GM23338 (cell line): ENCODE results near the gene CD53. TPM values are rescaled to one million over a fixed set of nuclear protein-coding genes. Genes with fewer than 3 reads are reported as not detected.

Source experiments
- CREB1 ChIP-seq: fragments of 250-450 bp; sonication (Bioruptor Pico); IDR thresholded peaks from 2 replicates; pipeline ENCODE4 v1.5.0; 2020; ENCODE audit warnings: low read depth, mild to moderate bottlenecking, moderate library complexity
- EZH2 ChIP-seq: fragments of 200-600 bp; sonication (generic); IDR thresholded peaks from one replicate; pipeline ENCODE4 v1.8.0; 2017; ENCODE audit warnings: antibody characterized with exemption, mild to moderate bottlenecking, low read depth; ENCODE audit not compliant: unreplicated experiment
- EZH2phosphoT487 ChIP-seq: fragments of 200-600 bp; sonication (generic); IDR thresholded peaks from one replicate; pipeline ENCODE4 v1.8.1; 2018; ENCODE audit warnings: antibody characterized with exemption; ENCODE audit not compliant: unreplicated experiment
- NANOG ChIP-seq: IDR thresholded peaks from 2 replicates; pipeline ENCODE4 v1.6.1; 2016; ENCODE audit warnings: antibody characterized with exemption, borderline replicate concordance
- POLR2AphosphoS5 ChIP-seq: IDR thresholded peaks from 2 replicates; pipeline ENCODE4 v1.6.1; 2016; ENCODE audit warnings: antibody characterized with exemption, low read depth
- polyA plus RNA-seq: library from polyadenylated mRNA; unstranded; fragments of >200 nt; fragmentation: Nextera tagmentation; extraction: Ambion mirVana; gene quantifications from 2 replicates; pipeline ENCODE4 v1.2.1, GENCODE V29; 2016
- total RNA-seq: library from RNA; depleted of rRNA; stranded (reverse); fragments of >200 nt; shearing (Covaris generic); gene quantifications from 2 replicates; pipeline ENCODE4 v1.2.3, GENCODE V29; 2014; rRNA removed

CD53 gene
- total and polyA plus RNA-seq, 2 experiments from 2014 or later: 0.28 to 0.70 TPM

GRCh38 chr1:110948038-110948810, 75.3 kb downstream of the CD53 start (continued):
- TF ChIP-seq CREB1 (CRISPR knock-in tag): no peak
- TF ChIP-seq EZH2phosphoT487: no peak
- TF ChIP-seq NANOG: no peak
- TF ChIP-seq EZH2: no peak
- no peak for TF ChIP-seq POLR2AphosphoS5

Other genes starting within 250 kb of the CD53 start
- 3.0 and 4.2 TPM in 2 replicates for gene KCNA3, start 198.2 kb upstream of the CD53 start, total RNA-seq
- gene KCNA3, start 198.2 kb upstream of the CD53 start, polyA plus RNA-seq: 0.32 TPM in 1 of 2 replicates, not detected in the other
- gene LRIF1, start 90.8 kb downstream of the CD53 start, total RNA-seq: 31.5 and 32.6 TPM in 2 replicates
- gene LRIF1, start 90.8 kb downstream of the CD53 start, polyA plus RNA-seq: 36.2 and 37.9 TPM in 2 replicates